ENCODE data around the gene SIRPD. TPM values are rescaled to one million over a fixed set of nuclear protein-coding genes. Genes with fewer than 3 reads are reported as not detected.

The SIRPD gene
- total RNA-seq, 2 experiments from 2014 or later: not detected

DNA sequence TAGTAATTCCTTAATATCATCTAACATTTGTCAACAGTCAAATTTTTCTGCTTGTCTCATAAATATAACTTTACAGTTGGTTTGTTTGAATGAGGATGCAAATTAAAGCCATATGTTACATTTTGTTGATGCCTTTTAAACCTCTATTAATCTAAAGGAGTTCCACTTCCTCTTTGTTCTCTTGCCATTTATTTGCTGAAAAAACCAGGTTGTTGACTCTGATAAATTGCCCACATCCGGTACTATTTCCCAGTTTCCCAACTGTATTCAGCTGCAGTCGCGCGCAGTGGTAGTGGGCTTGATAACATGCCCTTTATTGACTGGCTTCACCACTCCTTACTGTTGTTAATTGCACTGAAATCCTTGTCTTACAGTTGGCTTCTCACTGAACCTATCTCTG is 33.5 kb downstream of the SIRPD start:
- intact Hi-C loops (cut with micrococcal nuclease; ENCODE audit: unreplicated experiment): no loop called here
- Histone ChIP-seq H3K4me3 (ENCODE audit: low read depth, low read length, poor library complexity, severe bottlenecking) (no peak overlapping the region), H3K27ac (ENCODE audit: low read depth, low read length, poor library complexity, severe bottlenecking) (no peak overlapping the region), H3K4me1 (ENCODE audit: insufficient read depth, low read length, poor library complexity, severe bottlenecking) (peaks cover 9% of the 10 kb centered on the region), H3K9me3 (ENCODE audit: low read length) (no peaks in the 10 kb centered on the region), H4K20me1 (ENCODE audit: insufficient read depth, low read length) (no peaks in the 10 kb centered on the region), H3K4me2 (ENCODE audit: low read length) (peak overlapping the region; percentile 26; the same call in 1 of the 2 replicates), H3K9me2 (ENCODE audit: insufficient read depth, low read length) (no peaks in the 10 kb centered on the region), H3K36me3 (ENCODE audit: insufficient read depth, low read length) (no peaks in the 10 kb centered on the region), H2AFZ (ENCODE audit: low read length) (no peak overlapping the region), H3K79me2 (ENCODE audit: insufficient read depth, low read depth, low read length) (no peaks in the 10 kb centered on the region)
- no peak for TF ChIP-seq EZH2phosphoT487 (IDR thresholded peaks at IDR 0.05; ENCODE audit: borderline replicate concordance, low read depth, low read length)
- TF ChIP-seq, protein P1, sequence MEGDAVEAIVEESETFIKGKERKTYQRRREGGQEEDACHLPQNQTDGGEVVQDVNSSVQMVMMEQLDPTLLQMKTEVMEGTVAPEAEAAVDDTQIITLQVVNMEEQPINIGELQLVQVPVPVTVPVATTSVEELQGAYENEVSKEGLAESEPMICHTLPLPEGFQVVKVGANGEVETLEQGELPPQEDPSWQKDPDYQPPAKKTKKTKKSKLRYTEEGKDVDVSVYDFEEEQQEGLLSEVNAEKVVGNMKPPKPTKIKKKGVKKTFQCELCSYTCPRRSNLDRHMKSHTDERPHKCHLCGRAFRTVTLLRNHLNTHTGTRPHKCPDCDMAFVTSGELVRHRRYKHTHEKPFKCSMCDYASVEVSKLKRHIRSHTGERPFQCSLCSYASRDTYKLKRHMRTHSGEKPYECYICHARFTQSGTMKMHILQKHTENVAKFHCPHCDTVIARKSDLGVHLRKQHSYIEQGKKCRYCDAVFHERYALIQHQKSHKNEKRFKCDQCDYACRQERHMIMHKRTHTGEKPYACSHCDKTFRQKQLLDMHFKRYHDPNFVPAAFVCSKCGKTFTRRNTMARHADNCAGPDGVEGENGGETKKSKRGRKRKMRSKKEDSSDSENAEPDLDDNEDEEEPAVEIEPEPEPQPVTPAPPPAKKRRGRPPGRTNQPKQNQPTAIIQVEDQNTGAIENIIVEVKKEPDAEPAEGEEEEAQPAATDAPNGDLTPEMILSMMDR (conservative IDR thresholded peaks at IDR 0.05; ENCODE audit: low read length): no peak
- peak; percentile 13 for DNase-seq (ENCODE audit: low spot score)
- CTCF ChIA-PET (ENCODE audit: unreplicated experiment): no interaction called here
- POLR2A ChIA-PET: no interaction called here
- no TSS peak for BruUV-seq (replicated peaks)

DNA sequence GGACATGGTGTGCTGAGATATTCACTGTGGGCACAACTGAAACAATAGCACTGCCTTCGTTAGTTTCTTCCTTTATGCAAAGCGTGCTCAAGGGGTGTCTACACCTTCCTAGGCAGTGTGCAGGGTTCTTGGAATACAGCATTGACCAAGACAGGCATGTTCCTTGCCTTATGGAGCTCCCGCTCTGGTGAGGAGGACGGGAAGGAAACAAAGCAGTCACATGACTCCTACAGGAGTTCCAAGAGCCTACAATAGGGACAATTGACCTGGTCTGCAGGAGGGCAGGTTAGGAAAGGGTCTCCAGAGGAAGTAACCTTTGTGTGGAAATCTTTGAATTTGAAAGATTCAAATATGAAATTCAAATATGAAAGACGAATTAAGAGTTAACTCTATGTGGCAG is 40.5 kb downstream of the SIRPD start:
- TF ChIP-seq EZH2phosphoT487 (IDR thresholded peaks at IDR 0.05; ENCODE audit: borderline replicate concordance, low read depth, low read length): no peak
- TF ChIP-seq, protein P1 (conservative IDR thresholded peaks at IDR 0.05; ENCODE audit: low read length): no peak
- intact Hi-C loops (cut with micrococcal nuclease; ENCODE audit: unreplicated experiment): no loop called here
- H3K79me2 ChIP-seq (ENCODE audit: insufficient read depth, low read depth, low read length): no peaks in the 10 kb centered on the region
- H3K4me2 ChIP-seq (ENCODE audit: low read length): no peak overlapping the region
- no peaks in the 10 kb centered on the region for H4K20me1 ChIP-seq (ENCODE audit: insufficient read depth, low read length)
- no peaks in the 10 kb centered on the region for H3K9me3 ChIP-seq (ENCODE audit: low read length)
- no peak for DNase-seq (ENCODE audit: low spot score)
- H3K9me2 ChIP-seq (ENCODE audit: insufficient read depth, low read length): no peaks in the 10 kb centered on the region
- H3K36me3 ChIP-seq (ENCODE audit: insufficient read depth, low read length): no peaks in the 10 kb centered on the region
- POLR2A ChIA-PET: no interaction called here
- H3K27ac ChIP-seq (ENCODE audit: low read depth, low read length, poor library complexity, severe bottlenecking): no peak overlapping the region
- no TSS peak for BruUV-seq (replicated peaks)
- CTCF ChIA-PET (ENCODE audit: unreplicated experiment): interaction anchor here (0.6 kb wide), 1 partner anchor 13 kb away, joined by 3 read pairs; no protein-coding TSS in a partner anchor
- H3K4me1 ChIP-seq (ENCODE audit: insufficient read depth, low read length, poor library complexity, severe bottlenecking): no peaks in the 10 kb centered on the region
- H3K4me3 ChIP-seq (ENCODE audit: low read depth, low read length, poor library complexity, severe bottlenecking): no peak overlapping the region
- no peak overlapping the region for H2AFZ ChIP-seq (ENCODE audit: low read length)

DNA sequence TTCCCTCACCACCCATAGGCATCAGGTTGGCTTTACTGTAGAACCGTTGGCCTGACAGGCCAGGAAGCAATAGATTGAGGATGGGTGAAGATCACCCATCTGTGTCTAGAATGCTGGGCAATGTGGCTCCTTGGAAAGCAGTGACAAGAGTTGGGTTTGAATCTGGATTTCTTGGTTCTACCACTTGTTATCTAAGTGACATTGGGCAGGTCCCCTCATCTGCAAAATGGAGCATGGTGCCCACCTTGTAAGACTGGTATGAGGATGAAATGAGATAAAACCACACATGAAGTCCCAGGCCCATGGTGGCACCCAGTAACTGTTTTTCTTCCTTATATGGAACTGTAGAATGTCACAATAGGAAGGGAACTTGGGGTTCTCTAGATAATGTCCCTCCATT is 43.7 kb downstream of the SIRPD start:
- H3K9me3 ChIP-seq (ENCODE audit: low read length): no peaks in the 10 kb centered on the region
- TF ChIP-seq, protein P1 (conservative IDR thresholded peaks at IDR 0.05; ENCODE audit: low read length): no peak
- TF ChIP-seq EZH2phosphoT487 (IDR thresholded peaks at IDR 0.05; ENCODE audit: borderline replicate concordance, low read depth, low read length): no peak
- H3K4me3 ChIP-seq (ENCODE audit: low read depth, low read length, poor library complexity, severe bottlenecking): no peak overlapping the region
- CTCF ChIA-PET (ENCODE audit: unreplicated experiment): no interaction called here
- no peak for DNase-seq (ENCODE audit: low spot score)
- H3K36me3 ChIP-seq (ENCODE audit: insufficient read depth, low read length): no peaks in the 10 kb centered on the region
- POLR2A ChIA-PET: no interaction called here
- intact Hi-C loops (cut with micrococcal nuclease; ENCODE audit: unreplicated experiment): no loop called here
- no peak overlapping the region for H3K4me2 ChIP-seq (ENCODE audit: low read length)
- H3K9me2 ChIP-seq (ENCODE audit: insufficient read depth, low read length): no peaks in the 10 kb centered on the region
- no peaks in the 10 kb centered on the region for H3K4me1 ChIP-seq (ENCODE audit: insufficient read depth, low read length, poor library complexity, severe bottlenecking)
- H4K20me1 ChIP-seq (ENCODE audit: insufficient read depth, low read length): no peaks in the 10 kb centered on the region
- no peaks in the 10 kb centered on the region for H3K79me2 ChIP-seq (ENCODE audit: insufficient read depth, low read depth, low read length)
- no peak overlapping the region for H2AFZ ChIP-seq (ENCODE audit: low read length)
- H3K27ac ChIP-seq (ENCODE audit: low read depth, low read length, poor library complexity, severe bottlenecking): no peak overlapping the region
- BruUV-seq (replicated peaks): no TSS peak
